Activated effector memory CD4-positive, alpha-beta T cell treated with anti-CD3 and anti-CD28 coated beads, Interleukin-2, amount 50 U/mL, for 16 hours (primary cell): ENCODE measurements around the gene EN2.

Source experiments
- DNase-seq: peaks from one replicate; pipeline ENCODE4 v3.0.0-alpha.2; 2020

The EN2 gene

DNA sequence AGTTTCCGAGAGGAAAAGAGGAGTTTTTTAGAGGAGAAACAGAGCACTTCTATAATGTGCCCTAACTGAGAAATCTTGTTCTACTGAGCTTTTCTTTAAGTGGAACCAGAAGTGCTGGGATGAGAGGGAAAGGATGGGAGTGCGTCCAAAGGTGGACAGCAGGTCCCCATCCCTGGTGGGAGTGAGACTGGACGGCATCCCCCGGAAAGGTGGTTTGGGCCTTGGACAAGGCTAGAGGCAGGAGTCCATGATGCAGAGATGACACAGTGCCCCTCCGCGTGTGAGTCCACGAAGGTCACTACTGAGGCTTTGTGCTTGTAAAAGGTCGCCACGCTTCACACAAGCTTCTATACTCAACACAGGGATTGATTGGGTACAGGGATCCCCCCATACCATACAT is 6.1 kb upstream of the EN2 start:
- DNase-seq = no peak

DNA sequence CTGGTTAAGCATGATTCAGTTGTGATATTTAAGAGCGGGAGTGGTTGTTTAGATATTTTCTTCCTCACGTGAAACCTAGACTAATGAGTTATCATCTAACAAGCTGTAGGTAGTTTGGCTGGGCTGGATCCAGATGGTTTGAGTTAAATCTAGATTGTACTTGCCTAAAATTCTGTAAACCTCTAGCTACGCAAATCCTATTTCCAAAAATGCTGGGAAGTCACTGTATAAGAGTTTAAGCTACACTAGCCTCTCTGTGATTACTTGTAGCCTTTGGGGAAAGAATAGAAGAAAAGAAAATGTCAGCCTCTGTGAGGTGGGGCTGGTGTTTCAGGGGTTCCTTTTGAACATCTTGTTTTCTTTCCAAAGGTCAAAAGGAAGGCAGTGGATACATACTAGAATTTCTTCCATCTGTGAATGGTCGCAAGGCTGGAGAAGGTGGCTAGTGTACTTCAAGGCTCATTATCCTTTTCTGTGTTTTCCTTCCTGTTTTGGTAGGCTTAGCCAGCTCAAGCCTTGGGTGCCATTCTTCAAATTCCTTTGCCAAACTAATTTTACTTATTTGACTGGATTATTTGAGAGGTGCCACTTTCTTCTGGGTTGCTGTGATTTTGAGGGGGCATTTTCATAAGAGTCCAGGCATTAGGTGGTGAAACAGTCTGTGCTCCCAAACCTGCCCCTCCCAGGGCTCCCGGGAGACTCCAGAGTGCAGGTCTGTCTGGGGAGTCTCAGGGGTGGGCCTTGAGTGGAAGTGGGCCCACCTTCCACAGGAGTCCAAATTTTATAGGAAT is 5.2 kb upstream of the EN2 start:
- DNase-seq = no peak

DNA sequence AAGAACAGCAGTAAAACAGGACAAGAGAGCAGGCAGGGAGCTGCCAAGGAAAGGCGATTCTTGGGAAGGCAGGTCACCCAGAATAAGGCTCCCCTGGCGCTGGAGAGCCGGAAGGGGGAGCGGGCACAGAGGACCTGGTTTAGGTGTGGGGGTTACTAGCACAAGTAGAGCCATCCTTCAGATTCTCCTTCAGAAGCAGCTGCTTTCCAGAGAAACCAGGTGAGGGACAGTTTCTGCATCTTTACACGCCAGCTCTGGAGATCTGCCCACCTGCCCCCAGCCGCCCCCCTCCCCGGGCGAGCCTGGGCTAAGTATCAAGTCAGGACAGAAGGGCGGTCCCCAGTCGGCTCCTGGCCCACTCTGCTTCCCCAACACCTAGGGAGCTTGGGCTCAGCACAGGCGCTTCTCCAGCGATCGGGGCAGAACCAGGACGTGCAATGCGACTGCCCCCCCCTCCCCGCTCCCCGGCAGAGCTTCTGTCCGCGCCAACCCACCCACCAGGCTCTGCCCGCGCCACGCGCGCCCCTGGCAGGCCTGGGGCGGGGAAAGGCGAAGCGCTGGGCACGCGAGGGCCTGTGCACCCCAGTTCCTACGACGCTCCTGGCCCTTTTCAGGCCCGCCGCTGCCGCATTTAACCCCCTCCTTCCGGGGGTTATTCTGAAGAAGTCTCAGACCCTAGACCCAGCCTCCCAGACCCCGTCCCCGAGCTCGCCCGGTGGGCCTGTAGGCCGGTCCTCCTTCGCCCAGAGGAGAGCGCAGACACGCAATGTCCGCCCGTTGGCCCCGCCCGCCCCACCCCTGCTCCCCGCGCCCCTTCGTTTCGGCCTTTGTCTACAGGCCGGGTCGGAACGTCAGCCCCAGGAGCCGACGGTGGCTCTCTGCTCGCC is 4.4 kb upstream of the EN2 start:
- no peak for DNase-seq

DNA sequence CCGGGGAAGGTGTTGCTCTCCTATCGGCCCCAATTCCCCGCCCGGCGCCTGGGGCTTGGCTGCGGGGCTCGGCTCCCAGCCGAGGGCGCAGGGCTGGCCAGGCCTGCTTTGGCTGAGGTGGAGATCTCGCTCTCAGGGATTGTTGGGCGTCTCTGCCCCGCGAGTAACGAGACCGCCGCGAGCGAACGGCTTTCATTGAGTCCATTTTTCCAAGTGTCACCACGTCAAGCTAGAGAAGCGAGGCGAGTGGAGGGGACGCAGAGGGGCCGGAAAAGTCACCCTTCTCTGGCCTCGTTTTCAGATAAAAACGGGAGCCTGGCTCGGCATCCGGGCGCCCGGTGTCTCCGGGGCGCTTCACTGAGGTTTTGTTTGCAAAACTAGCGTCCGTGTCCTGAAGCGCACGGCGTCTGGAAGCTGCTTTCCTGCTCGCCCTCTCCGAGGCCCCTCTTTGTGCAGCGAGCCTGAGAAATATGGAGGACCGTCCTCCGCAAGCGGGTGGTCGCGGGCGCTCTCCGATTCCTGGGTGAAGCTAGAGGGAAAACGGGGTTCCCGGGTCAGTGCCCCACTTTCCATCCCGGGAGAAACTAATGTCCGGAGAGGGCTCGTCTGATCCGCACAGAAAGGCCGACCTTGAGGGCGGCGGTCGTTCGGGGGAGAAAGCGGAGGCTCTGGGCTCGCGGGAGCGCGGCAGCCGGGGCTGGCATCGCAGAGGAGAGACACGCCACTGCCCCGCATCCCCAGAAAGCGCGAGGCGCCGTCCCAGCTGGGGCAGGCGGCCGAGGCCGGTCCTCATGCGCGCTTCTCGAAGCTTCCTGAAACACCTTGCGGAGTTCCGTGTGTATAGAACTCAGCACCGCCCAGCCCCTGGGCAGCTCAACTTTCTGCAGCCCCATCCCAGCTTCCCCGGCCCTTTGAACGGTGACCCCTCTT is 3.5 kb upstream of the EN2 start:
- DNase-seq = no peak

DNA sequence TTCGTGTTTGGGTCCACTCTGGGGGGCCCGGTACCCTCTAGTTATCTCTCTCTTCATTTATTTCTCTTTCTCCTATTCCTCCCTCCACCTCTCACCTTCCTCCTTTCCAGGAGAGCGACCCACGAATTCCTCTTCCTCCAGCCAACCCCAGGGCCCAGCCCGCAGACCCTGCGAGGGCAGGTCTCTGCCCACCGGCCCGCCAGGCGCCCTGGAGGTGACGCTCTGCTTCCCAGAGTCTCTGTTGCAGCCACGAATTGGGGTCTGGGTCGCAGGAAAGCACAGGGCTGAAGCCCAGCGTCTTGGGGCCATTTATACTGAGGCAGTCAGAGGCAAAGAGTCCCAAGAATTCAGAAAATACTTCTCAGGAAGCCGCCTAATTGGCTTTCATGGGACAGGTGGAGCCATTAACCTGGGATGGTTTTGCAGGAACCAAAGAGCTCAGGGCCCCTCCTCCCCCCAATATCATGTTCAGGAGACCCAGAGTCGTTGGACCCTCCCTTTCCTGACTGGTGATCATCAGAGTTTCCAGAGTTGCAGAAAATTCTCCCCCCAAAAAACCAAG is 2.7 kb upstream of the EN2 start:
- DNase-seq = no peak

DNA sequence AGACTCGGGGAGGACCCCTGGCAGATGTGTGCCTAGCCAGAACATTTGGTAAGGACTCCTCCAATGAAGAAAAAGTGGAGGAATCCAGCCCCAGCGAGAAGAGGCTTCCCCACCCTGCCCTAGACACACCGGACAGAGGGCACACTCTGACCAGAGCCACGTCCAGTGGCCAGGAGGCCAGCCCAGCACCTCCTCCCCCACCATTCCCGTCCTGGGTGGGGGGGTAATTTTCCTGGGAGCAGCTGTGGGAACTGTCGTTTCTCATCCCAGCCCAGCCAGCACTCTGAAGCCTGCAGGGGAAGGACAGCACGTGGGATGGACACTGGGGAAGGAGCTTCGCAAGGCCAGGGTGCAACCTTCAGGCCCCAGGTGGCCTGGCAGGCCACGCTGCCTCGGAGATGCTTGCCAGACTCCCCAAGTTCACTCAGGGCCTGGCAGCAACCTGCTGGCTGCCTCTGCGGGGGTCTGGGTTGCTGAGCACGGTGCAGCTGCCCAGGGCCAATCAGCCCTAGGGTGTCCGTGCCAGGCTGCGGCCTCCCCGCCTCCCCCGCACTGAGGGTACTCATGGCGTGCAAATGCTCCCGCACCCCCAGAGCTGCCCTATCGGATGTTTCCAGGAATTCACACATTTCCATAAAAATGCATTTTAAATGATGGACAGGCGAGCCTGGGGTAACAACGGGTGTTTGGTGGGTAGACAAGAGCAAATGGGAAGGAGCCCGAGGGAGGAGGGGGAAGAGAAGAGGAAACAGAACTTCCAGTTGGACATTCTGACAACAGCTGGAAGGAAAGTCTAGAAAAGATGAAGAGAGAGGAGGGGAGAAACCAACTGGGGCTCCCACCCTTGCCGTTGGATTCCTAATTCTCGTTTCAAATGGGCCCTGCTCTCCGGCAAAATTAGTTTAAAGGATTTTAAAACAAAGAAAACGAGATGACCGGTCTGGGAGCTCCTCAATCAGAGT is 1.9 kb upstream of the EN2 start:
- DNase-seq = no peak

DNA sequence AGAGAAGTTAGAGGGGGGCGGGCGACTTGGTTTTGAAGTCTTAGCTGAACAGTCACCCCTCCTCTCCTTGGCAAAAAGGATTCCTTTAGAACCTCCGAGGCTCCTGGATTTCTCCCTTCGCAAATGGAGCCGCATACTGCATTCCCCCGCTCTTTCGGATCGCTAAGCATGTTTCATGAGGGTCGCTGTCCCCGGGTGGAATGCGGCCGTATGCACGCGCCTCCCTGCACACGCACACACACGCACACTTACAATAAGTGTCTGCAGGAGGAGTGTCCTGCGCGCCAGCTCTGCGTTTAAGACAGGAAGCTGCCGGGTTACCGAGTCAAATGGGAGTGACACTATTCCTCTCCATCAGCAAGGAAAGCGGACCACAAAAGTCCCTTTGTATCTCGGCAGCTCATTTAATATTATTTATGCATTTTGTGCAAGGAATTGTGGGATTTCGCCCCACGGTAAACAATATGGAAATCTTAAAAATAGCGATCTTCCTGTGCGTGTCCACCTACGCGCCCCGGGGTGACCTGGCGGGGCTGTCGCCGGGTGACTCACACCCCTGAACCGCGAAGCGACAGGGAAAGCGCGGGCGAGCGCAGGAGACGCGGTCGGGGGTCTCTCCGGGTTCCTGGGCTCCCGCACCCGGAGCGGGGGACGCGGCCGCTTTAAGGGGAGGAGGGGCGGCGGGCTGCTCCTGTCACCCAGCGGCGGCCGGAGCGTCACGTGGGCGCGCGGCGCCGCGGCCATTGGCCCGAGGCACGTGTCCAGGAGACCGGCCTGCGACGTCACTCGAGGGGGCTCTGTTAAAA is 988 bp upstream of the EN2 start:
- peak; percentile 68 for DNase-seq

DNA sequence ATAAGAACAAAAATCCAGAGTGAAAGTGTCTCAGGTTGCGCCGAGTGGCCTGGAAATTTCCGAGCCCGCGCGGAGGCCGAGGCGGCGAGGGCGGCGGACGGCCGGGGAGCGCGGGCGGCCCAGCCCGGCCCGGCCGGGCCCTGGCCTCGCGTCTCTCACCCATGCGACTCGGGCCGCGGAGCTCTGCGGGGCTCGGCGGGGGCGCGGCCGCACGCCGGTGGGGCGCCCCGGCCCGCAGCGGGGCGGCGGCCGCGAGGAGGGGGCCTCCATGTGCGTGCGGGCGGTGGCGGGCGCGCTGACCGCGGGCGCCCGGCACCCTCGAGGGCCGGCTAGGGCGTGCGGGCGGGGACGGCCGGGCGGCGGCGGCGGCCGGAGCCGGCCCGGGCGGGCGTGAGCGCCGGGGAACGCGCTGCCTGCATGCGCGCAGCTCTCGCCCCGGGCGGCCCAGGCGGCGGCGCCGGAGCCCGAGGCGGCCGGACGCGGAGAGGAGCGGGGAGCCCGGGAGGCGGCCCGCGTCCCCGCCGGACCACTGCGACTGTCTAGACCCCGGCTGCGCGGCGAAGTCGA is 302 bp upstream of the EN2 start:
- DNase-seq = no peak

DNA sequence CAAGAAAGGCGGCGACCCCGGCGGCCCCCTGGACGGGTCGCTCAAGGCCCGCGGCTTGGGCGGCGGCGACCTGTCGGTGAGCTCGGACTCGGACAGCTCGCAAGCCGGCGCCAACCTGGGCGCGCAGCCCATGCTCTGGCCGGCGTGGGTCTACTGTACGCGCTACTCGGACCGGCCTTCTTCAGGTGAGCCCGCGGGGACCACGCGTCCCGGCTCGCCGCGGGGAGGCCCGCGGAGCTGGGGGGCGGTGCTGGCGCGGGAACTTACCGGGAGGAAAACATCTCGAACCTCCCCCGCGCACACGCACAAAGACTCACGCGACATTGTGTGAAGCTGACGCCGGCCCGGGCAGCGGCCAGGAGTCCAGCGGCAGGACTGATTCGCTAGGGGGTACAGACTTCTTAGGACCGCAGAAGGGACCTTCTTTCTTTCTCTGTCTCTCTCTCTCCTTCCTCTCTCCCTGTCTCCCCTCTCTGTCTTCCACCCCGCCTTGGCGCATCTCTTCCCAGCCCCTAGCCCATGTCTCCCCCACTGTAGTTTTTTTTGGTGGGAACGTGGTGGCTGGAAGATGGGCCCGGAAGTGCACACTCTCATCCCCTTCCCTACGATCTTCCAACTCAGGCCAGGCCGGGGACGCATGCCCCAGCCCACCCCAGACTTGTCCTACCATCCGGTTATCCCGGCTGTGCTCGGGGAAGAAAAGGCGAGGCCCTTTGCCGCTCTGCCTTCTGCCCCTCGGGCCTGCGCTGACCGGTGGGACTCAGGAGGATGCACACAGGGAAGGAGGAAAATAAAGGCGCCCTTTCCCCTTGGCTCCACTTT is 1.2 kb downstream of the EN2 start:
- no peak for DNase-seq

DNA sequence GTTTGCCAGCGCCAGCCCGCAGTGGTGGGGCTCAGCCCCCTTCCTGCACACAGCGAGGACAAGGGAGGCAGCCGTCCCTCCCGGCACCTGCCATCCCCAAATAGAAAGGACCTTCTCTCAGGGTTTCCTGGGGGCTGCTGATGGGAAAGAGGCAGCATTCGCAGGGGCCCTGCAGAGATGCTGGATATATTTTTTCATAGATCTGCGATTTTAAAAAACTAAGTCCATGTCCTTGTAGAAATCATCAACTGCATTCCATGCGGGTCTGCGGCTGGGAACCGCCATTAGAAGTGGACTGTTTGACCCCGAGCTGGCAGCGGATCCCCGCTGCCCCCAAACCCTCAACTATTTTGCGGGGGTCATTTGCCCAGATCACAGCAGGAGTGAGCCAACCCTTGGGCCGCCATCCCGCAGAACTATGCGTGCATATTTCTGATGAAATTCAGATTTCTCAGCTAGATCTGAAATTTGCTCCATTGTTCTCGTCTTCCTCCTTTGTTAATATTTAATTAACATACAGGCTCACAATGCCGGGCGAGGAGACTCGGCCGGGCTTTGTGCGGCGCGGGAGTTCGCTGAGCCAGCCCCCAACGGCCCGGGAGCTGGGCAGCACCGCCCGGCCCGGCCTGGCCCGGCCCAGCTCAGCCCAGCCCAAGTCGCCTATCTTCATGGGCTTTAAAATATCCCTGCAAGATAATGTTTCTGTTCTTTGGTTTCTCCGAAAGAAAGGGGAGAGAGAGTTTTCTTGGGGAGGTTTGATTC is 2.0 kb downstream of the EN2 start:
- DNase-seq = no peak

DNA sequence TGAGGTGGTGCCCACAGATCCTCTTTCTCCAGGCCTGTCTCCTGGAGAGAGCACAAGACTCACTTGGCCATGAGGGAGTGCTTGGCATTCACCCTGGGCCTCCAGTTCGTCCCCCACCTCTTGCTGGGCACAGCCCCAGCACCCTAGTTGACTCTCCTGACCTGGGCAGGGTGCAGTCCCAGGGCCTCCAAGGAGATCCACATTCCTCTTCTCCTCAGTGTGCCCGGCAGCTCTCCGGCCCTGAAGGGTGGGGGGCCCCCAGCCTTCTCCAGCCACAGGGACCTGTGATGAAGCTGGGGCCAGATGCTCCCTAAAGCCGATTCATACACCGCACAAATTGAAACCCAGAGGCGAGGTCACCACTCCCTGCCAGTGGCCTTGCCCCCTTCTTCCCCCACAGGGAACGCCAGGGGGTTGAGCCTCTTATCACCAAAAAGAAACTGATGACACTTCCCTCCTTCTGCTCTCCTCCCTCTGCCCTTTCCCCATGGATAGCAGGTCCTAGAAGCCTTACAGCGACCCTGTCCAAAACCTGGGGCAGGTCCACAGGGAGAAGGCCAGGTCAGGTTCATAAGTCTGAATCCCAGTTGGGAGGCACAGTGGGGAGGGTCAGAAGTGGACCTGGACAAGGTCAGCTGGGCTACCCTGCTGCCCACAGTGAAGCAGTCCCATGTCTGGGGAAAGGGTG is 3.1 kb downstream of the EN2 start:
- DNase-seq = no peak

DNA sequence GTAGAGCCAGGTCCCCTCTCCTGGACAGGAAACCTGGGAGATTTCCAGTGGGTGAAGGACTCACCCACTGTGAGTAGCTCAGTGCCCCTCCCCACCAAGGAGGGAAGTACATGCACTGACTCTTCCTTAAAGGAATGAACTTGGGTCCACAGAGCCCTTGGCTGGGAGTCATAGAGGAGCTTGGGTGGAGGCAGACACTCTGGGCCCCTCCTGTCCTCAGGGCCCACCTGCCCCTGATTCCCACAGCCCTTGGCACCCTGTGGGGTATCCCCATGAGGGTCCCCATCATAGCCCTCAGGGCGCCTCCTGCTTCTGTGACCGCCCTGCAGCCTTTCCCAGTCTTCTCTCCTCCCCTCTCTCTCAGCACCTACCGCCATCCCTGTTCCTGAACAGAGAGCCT is 3.7 kb downstream of the EN2 start:
- no peak for DNase-seq

DNA sequence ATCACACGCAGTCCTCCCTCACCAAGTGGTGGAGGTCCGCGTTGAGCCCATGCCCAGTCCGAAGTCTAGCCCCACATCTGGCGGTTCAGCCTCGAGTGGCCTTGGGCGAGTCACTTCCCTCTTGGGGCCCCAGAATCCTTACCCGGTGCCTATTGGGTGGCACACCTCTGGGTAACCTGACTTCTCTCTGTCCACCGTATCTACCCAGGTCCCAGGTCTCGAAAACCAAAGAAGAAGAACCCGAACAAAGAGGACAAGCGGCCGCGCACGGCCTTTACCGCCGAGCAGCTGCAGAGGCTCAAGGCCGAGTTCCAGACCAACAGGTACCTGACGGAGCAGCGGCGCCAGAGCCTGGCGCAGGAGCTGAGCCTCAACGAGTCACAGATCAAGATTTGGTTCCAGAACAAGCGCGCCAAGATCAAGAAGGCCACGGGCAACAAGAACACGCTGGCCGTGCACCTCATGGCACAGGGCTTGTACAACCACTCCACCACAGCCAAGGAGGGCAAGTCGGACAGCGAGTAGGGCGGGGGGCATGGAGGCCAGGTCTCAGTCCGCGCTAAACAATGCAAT is 4.3 kb downstream of the EN2 start:
- no peak for DNase-seq

DNA sequence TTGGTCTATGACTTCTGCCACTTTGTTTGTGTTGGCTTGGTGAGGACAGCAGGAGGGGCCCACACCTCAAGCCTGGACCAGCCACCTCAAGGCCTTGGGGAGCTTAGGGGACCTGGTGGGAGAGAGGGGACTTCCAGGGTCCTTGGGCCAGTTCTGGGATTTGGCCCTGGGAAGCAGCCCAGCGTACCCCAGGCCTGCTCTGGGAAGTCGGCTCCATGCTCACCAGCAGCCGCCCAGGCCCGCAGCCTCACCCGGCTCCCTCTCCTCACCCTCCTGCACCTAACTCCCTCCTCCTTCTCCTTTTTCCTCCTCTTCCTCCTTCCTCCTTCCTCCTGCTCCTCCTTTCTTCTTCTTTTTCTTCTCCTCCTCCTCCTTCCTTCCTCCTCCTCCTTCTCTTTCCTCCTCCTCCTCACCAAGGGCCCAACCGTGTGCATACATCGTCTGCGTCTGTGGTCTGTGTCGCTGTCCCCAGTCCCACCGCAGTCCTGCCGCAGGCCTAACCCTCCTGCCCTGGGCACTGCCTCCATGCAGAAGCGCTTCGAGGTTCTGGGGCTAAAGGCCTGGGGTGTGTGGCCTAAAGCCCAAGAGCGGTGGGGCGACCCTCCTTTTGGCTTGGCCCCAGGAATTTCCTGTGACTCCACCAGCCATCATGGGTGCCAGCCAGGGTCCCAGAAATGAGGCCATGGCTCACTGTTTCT is 5.3 kb downstream of the EN2 start:
- no peak for DNase-seq

DNA sequence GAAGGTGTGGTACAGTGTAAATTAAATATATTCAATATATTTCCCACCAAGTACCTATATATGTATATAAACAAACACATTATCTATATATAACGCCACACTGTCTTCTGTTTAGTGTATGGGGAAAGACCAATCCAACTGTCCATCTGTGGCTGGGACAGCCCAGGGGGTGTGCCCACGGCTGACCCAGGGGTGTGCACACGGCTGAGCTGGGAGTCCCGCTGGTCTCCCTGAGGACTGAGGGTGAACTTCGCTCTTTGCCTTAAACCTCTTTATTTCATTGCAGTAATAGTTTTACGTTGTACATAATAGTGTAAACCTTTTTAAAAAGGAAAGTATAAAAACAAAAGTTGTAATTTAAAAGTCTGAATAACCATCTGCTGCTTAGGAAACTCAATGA is 6.3 kb downstream of the EN2 start:
- no peak for DNase-seq

DNA sequence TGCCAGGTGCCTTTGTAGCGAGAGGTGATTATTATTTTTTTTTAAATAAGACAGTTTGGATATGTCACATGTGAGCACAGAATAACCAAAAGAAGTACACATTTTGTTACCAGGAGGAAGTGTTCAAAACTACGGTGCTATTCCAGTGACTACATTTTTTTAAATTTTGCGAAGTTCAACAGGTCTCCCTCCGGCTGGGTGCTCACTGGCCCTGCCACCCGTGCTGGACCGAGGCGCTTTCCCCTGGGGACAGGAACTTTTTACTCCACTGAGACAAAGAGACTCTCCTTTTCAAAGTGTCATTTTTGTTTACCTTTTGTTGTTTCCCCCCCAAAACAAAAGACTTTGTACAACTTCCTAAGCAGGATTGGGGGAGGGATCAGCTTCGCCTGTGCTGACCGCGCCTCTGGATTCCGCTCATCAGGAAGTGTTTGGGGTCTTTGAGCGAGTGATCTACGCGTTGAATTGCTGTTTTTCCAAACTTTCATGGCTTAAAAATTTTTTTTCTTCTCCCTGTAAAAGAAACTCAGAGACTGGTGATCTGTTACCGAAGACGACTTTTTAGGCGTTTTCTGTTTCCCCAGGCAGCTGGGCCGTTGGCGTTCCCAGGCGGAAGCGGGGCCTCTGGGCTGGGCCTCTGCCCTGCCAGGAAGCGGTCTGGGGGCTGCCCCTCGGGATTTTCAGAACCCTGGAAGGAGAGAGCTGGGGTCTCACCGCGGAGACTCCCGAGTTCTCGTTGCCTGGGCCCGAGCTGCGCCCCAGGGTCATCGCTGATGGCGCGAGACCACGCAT is 7.2 kb downstream of the EN2 start:
- no peak for DNase-seq
